Upper lobe of right lung (tissue), 1 donor: Measurements from ENCODE around the gene SNX22. TPM values are rescaled to one million over a fixed set of nuclear protein-coding genes. Genes with fewer than 3 reads are reported as not detected.
A peak's percentile ranks its signal among the peaks of the same experiment; 100 is the strongest.

Experiments used
- ATAC-seq: fragments of 200-7000 bp; cut with Tn5 transposase; one replicate; pipeline ENCODE4 v1.9.1; 2020; ENCODE audit warnings: mild to moderate bottlenecking, moderate library complexity
- DNase-seq: peaks from one replicate; pipeline ENCODE4 v3.0.0-alpha.2; 2020
- H3K27ac ChIP-seq: fragments of 200-600 bp; one replicate; pipeline ENCODE4 v1.8.0; 2022
- H3K27me3 ChIP-seq: fragments of 200-600 bp; one replicate; pipeline ENCODE4 v1.8.0; 2022; ENCODE audit warnings: mild to moderate bottlenecking
- H3K36me3 ChIP-seq: fragments of 200-600 bp; one replicate; pipeline ENCODE4 v1.8.0; 2022
- H3K4me1 ChIP-seq: fragments of 200-600 bp; one replicate; pipeline ENCODE4 v1.8.0; 2022
- H3K4me3 ChIP-seq: fragments of 200-600 bp; one replicate; pipeline ENCODE4 v1.8.0; 2022; ENCODE audit warnings: mild to moderate bottlenecking
- H3K9me3 ChIP-seq: fragments of 200-600 bp; one replicate; pipeline ENCODE4 v1.8.0; 2022
- CTCF ChIP-seq: fragments of 200-600 bp; IDR thresholded peaks from one replicate; pipeline ENCODE4 v1.8.0; 2022; ENCODE audit warnings: antibody characterized with exemption
- intact Hi-C: fragments of 100-400 bp; cut with DNase I; formaldehyde crosslinking; loops from one replicate; pipeline ENCODE4 v1.11.0; 2022
- total RNA-seq: library from RNA; stranded (reverse); fragmentation: NEBNext Ultra II Directional; extraction: Animal tissue kit (Norgen Biotek cat#: 25700); gene quantifications from one replicate; pipeline ENCODE4 v1.2.1, GENCODE V29; 2021
- donor health status: DM: no; HTN: yes; CAD: no; lungs with severe emphysema.

The SNX22 gene
- total RNA-seq, 1 donor from 2014 or later = 28.3 TPM

- peaks cover 42% of the 10 kb centered on the region for H3K36me3 ChIP-seq
- ATAC-seq = peak; percentile 56
- peaks cover 37% of the 10 kb centered on the region for H3K4me1 ChIP-seq
- peak overlapping the region; percentile 89 for H3K4me3 ChIP-seq
- H3K9me3 ChIP-seq = no peaks in the 10 kb centered on the region
- no peak for DNase-seq
- no peaks in the 10 kb centered on the region for H3K27me3 ChIP-seq
- intact Hi-C loops = no loop called here
- no peak for TF ChIP-seq CTCF
- H3K27ac ChIP-seq = peak overlapping the region; percentile 96
These were observed 10.9 kb downstream of the SNX22 start for GRCh38 chr15:64162478-64162868.

DNA sequence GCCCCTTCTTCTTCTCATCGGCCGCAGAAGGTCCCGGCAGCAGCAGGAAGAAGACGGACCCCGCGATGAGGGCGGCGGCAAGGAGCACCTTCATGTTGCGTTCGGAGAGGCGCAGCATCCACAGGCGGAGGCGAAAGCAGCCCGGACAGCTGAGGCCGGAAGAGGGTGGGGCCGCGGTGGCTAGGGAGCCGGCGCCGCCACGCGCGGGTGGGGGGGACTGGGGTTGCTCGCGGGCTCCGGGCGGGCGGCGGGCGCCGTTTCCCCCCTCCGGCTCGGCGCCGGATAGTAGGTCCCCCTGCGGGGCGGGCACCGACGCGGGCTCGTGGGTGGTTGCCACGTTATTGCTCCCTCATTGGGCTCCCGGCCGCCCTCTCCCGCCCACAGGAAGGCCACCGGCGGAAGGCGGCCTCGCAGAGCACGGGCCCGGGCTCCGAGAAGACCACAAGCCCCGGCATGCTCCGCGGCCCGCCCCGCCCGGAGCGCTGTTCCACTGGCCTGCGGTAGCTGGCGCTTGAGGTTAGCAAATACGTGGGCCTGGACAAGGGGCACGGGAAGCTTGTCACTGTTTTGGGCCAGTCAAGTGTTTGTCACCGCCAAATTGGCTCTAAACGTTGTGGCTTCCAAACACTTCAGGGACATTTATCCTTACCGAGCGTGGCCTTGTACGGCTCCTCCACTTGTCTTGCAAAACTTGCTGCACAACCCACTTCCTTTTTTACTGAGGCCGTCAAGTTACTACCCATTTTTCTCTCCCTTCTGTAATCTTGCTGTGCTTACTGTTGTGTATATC lies 11.5 kb downstream of the SNX22 start, which contains the start of gene PPIB:
Gene PPIB, minus strand, starts transcription at position 154 of the 790 bp plus-strand sequence. Its CDS starts 36 bp downstream, at position 118.
- peaks cover 37% of the 10 kb centered on the region for H3K4me1 ChIP-seq
- no peaks in the 10 kb centered on the region for H3K27me3 ChIP-seq
- peak within 1 kb of the TSS; percentile 96 for H3K27ac ChIP-seq
- TF ChIP-seq CTCF = peak; percentile 51
- ATAC-seq (peak; percentile 96), DNase-seq (peak; percentile 100)
- H3K9me3 ChIP-seq = no peaks in the 10 kb centered on the region
- intact Hi-C loops = no loop called here
- peak within 1 kb of the TSS; percentile 89 for H3K4me3 ChIP-seq
- peaks cover 36% of the 10 kb centered on the region for H3K36me3 ChIP-seq

- peaks cover 29% of the 10 kb centered on the region for H3K36me3 ChIP-seq
- no peak for TF ChIP-seq CTCF
- ATAC-seq (peak; percentile 3), DNase-seq (no peak)
- peak overlapping the region; percentile 96 for H3K27ac ChIP-seq
- H3K27me3 ChIP-seq = no peaks in the 10 kb centered on the region
- intact Hi-C loops = no loop called here
- H3K4me1 ChIP-seq = peaks cover 32% of the 10 kb centered on the region
- H3K9me3 ChIP-seq = no peaks in the 10 kb centered on the region
- peak overlapping the region; percentile 89 for H3K4me3 ChIP-seq
These were observed 12.3 kb downstream of the SNX22 start for GRCh38 chr15:64163659-64164362.

DNA sequence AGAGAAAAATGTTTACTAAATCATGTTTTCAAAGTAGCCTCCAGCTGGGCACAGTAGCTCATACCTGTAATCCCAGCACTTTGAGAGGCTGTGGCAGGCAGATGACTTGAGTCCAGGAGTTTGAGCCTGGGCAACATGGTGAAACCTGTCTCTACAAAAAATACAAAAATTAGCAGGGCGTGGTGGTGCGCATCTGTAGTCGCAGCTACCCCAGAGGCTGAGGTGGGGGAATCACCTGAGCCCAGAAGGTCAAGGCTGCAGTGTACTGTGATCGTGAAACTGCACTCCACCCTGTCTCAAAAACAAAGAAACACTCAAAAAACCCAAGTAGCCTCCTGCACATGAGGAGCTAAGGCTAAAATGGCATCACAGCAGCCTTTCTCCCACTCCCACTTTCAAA lies 12.9 kb downstream of the SNX22 start:
- peak overlapping the region; percentile 96 for H3K27ac ChIP-seq
- intact Hi-C loops = no loop called here
- peaks cover 23% of the 10 kb centered on the region for H3K36me3 ChIP-seq
- H3K9me3 ChIP-seq = no peaks in the 10 kb centered on the region
- no peak overlapping the region for H3K4me3 ChIP-seq
- H3K27me3 ChIP-seq = no peaks in the 10 kb centered on the region
- H3K4me1 ChIP-seq = peaks cover 28% of the 10 kb centered on the region
- DNase-seq (no peak), ATAC-seq (no peak)
- no peak for TF ChIP-seq CTCF

DNA sequence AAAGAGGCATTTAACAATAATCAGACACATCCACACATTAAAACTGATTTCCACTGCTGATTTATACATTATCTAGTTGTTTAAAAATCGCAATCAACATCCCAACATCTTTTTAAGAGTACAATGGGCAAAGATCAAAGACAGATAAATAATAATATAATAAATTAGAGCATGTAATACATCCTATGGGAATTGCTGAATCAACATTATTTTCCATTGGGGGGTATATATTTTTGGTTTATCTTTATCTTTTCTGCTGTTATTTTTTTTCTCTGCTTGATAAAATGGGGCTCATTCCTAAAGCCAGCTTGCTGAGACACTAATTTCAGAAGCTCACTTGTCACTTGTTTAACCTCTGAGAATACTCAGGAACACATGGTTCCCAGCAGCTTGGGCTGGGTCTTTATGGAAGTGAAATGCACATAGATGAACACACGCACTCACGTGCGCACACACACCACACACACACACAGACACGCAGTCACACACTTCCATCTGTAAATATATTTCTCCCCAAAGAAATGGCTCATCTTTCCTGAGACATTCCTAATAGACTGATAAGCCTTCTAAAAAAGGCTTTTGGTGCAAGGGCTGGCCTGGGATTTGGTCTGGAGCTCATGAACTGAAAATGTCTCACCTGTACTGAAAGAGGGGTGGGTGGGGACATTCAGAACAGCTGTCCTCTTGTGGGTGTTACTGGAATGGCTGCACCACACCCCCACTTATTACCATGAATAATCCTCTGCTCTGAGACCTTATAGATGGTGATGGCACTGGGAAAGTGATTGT lies 14.8 kb downstream of the SNX22 start:
- no peak overlapping the region for H3K4me3 ChIP-seq
- DNase-seq = no peak

More for the DNA sequence above, 14.8 kb downstream of the SNX22 start:
- Histone ChIP-seq H3K4me1 (peaks cover 10% of the 10 kb centered on the region), H3K27ac (no peak overlapping the region), H3K36me3 (peaks cover 6% of the 10 kb centered on the region), H3K9me3 (no peaks in the 10 kb centered on the region), H3K27me3 (no peaks in the 10 kb centered on the region)
- intact Hi-C loops = no loop called here
- ATAC-seq = no peak
- TF ChIP-seq CTCF = no peak
